NCI-H82 (cell line): ENCODE data around the gene HEY2.

Experiments
- DNase-seq: peaks from one replicate; lab custom pipeline; 2025; lab: John Stamatoyannopoulos, UW

The HEY2 gene

GRCh38 chr6:125773387-125774341 lies 24.2 kb downstream of the HEY2 start:
- no peak for DNase-seq

DNA sequence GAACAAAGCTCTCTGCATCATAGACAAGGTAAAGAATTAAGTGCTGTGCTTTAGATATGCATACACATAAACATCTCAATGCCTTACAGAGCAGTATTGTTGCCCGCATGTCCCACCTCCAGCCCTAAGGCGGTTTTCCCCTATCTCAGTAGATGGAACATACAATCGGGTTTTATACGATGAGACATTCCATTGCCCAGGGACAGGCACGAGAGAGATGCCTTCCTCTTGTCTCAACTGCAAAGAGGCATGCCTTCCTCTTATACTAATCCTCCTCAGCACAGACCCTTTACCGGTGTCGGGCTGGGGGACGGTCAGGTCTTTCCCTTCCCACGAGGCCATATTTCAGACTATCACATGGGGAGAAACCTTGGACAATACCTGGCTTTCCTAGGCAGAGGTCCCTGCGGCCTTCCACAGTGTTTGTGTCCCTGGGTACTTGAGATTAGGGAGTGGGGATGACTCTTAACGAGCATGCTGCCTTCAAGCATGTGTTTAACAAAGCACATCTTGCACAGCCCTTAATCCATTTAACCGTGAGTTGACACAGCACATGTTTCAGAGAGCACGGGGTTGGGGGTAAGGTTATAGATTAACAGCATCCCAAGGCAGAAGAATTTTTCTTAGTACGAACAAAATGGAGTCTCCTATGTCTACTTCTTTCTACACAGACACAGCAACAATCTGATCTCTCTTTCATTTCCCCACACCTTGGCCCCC lies 26.8 kb downstream of the HEY2 start:
- DNase-seq, result peak; percentile 31

DNA sequence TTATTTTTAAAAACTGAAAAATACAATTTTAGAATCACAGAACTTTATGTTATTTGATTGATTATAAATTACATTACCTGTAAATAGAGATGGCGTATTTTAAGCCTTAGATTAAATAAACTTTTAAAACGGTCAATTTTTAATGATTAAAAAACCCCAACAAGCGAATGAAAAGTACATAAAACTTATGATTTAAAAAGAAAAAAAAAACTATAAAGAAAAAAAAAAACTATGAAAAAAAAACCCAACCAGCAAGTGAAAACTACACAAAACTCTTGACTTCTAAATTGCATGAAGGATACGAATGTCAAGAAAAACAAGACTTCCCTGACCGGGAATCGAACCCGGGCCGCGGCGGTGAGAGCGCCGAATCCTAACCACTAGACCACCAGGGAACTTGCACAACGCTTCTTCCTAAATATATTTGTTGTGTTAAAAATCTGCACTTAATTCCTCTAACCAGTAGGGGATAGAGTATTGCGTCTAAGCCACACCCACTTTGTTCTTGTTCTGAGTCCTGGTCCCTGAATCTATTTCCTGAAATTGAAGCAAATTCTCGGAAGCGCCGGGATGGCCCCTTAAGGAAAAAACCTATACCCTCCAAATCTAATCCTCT lies 30.6 kb downstream of the HEY2 start:
- peak; percentile 99 for DNase-seq

DNA sequence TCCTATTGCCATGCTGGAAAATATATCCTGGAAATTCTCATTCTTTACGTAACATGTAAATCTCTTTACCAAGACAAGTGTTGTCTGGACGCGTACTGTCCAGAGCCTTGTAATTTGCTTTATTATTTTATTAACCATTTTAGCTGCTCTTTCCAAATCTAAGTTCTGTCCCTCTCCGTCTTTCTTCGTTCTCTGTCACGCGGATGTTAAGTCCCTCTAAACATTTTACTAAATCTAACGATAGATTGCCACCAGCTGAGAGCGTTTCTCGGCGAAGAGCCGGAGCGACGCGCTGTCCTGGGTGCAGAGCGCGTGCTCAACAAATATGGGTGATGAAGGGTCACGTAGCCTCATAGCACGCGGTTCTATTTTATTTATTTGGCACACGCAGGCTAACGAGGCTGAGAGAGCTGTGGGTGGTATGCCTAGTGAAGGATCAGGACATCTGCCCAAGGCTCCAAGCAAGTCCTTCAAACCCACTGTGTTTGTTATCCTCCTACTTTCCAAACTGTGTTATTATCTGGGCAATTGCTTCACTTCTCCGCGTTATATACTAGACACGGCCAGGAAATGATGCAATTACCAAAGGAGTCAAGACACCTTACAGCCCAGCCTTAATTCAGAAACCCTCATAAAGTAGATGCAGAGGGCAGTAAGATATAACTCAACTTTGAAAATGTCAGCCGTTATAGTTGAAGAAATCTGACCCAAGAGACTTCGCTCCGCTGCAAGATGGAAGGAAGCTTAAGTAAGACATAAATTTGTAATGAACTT lies 31.3 kb downstream of the HEY2 start:
- peak; percentile 85 for DNase-seq

GRCh38 chr6:125781314-125781868 lies 32.0 kb downstream of the HEY2 start:
- DNase-seq, result peak; percentile 61

DNA sequence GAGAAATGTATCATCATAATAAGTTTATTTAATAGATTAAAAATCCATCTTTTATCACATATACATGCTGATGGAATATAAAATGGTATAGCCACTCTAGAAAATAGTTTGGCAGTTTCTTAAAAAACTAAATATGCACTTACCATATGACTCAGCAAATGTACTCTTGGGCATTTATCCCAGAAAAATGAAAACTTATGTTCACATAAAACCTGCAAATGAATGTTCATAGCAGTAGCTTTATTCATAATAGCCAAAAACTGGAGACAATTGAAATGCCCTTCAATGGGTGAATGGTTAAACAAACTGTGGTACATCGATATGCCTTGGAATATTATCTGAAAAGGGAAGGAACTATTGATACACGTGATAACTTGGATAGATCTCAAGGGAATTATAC lies 34.9 kb downstream of the HEY2 start:
- no peak for DNase-seq

- DNase-seq, result peak; percentile 84
These were observed 38.4 kb downstream of the HEY2 start for GRCh38 chr6:125787791-125788190.

DNA sequence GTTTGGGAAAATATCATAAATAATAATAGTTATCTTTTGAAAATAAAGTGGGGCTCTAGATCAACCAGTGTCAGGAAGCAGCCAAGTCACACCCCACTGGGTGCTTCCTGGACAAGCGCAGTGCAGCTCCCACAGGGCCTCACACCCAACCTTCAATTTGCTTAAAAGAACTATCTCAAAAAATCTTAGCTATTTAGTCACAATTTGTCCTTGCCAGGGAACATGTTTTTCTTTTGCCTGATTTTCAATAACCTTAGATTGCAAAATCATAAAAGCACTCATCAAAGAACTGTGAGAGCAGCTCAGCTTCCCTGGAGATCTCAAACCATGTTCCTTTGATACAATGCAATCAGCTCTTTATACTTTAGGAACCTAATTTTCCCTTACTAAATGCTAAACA lies 39.7 kb downstream of the HEY2 start:
- no peak for DNase-seq

- DNase-seq, result peak; percentile 81
These were observed 40.3 kb downstream of the HEY2 start for GRCh38 chr6:125789576-125790357.

GRCh38 chr6:125790358-125791150 lies 41.1 kb downstream of the HEY2 start, which contains the start of gene NCOA7:
NCOA7 (plus strand) TSS chr6:125790960; CDS start chr6:125815355, 24,395 bp downstream.
- peak; percentile 79 for DNase-seq

DNA sequence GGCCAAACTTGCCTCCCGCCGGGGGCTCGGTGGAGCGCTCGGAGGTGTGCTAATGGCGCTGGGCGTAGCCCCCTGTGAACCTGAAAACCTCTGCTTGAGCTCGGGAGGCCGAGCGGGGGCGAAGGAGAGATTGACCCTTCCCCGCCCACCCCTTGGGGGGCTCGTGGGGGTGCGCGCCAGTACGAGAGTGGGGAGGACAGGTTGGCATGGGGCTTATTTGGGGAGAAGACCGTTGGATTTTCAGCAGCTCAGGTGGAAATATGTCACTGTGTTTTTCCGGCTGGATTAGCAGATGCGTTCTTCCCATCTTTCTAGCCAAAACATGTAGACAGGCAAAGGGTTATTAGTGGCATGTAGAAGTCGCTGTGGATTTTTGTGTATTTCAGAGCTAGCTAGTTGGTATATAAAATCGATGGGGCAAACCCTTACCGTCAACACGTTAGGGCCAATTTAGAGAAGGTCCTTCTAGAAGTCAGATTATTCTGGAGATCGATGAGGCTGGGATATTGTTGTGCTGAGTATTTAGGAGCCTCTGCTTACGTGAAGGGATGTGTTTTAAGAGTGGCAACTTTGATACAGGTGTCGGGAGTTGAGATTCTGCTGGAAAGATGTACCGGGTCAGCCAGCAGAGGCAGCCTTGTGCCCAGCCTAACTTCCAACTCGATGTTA lies 41.9 kb downstream of the HEY2 start:
- peak; percentile 58 for DNase-seq

GRCh38 chr6:125791820-125792165 lies 42.4 kb downstream of the HEY2 start:
- no peak for DNase-seq

DNA sequence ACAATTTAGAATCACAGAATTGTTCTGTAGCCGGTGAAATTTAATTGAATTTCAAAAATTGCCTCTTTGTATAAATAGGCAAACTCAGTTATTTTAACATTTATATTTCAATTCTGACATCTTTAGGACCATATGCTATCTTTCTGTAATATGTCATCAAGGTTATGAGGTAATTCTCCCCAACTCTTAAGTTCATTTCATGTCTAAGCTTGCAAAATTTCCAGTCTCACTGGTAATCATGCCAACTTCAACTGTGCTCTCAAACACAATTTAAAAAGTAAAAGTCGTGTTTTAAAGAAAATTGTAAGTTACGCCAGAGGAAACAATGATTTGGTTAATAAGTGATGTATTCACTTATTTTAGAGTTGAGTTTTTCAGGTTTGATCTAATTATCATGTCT lies 42.7 kb downstream of the HEY2 start:
- no peak for DNase-seq

GRCh38 chr6:125792680-125793079 lies 43.2 kb downstream of the HEY2 start:
- no peak for DNase-seq

DNA sequence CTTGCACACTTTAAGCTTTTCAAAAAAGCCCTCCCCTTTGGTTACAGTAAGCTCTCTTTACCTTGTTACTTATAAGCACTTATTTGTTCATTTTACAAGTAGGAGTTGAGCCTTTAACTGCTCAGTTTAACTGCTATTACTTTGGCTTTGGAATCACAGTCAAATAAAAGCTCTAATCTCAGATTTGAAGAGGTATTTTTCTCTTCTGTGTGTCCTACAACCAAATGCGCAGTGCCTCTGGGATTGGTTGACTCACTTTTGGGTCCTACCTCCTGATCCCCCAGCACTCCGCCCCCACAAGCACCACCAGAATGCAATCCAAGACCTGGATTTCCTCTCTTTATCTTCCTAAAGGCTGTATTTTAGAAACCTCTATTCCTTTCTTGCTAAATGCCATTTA lies 43.8 kb downstream of the HEY2 start:
- peak; percentile 13 for DNase-seq

DNA sequence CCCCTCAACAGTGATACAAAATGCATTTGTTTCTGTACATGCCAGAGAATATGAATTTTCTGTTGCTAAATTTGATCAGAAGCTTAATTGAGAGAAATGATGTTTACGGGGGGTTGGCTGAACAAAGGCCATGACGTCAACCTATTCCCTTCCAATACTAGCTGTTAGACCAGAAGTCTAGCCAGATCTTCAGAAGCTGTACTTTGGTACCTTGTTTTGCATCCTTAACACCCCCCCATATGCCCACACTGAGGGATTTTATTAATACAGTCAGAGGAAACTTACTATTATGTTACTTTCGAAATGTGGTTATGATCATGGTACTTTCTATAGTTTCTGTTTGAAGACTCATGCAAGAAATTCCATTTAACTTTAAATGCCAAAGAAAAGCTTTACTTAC lies 44.4 kb downstream of the HEY2 start:
- DNase-seq, result no peak

GRCh38 chr6:125794342-125795137 lies 45.1 kb downstream of the HEY2 start:
- no peak for DNase-seq

GRCh38 chr6:125795301-125795700 lies 45.9 kb downstream of the HEY2 start:
- DNase-seq, result no peak
